HepG2 (cell line): ENCODE results near the gene SCARB2. TPM values are rescaled to one million over a fixed set of nuclear protein-coding genes. Genes with fewer than 3 reads are reported as not detected.

Source experiments
- ATAC-seq: fragments of 200-7000 bp; cut with Tn5 transposase; 3 replicates; pipeline ENCODE4 v1.9.1; 2020; ENCODE audit warnings: mild to moderate bottlenecking, moderate library complexity
- Bru-seq: library from RNA; stranded (reverse); fragments of 400-500 nt; gene quantifications from one replicate; lab custom pipeline; 2021; lab: Mats Ljungman, UMichigan
- BruChase-seq, 2 experiments: library from RNA; stranded (reverse); fragments of 400-500 nt; gene quantifications; one replicate each; lab custom pipeline; 2021; lab: Mats Ljungman, UMichigan
- BruUV-seq: library from RNA; stranded (reverse); fragments of 400-500 nt; replicated peaks from 2 replicates; lab custom pipeline; 2021; lab: Mats Ljungman, UMichigan
- CTCF ChIA-PET: fragments of 300-600 bp; formaldehyde crosslinking; extraction: SDS; loops from one replicate; lab custom pipeline; 2021; ENCODE audit warnings: low total read pairs, inconsistent platforms, low intra/inter-chr PET ratio; lab: Yijun Ruan, JAX
- POLR2A ChIA-PET: fragments of 350-600 bp; sonication (Branson Sonifier 250); formaldehyde crosslinking; loops from one replicate; lab custom pipeline; 2020; ENCODE audit warnings: antibody characterized with exemption, inconsistent platforms; lab: Yijun Ruan, JAX
- DNase-seq: peaks from one replicate; pipeline ENCODE4 v3.0.0-alpha.2; 2015; ENCODE audit warnings: low spot score
- FAIRE-seq: peaks from 3 replicates; lab custom pipeline; 2011; peaks lifted over from hg19 to GRCh38; lab: Jason Lieb, UNC
- H2AFZ ChIP-seq: one replicate; pipeline ENCODE4 v1.6.1; 2011; ENCODE audit warnings: low read length, inconsistent platforms
- H3K27ac ChIP-seq: fragments of 300-600 bp; 3 replicates; pipeline ENCODE4 v1.8.0; 2011; ENCODE audit warnings: mixed run types, mild to moderate bottlenecking, mixed read lengths, low read length, inconsistent platforms; ENCODE audit not compliant: insufficient read depth; ENCODE audit errors: extremely low read length
- H3K27me3 ChIP-seq, 2 experiments: fragments of 200-600 bp in 1 of 2; 2 replicates in 1 of 2; 3 replicates in 1 of 2; pipeline versions ENCODE4 v1.6.0 to v1.8.0; 2011; ENCODE audit warnings: low read length in 2 of 2, mild to moderate bottlenecking in 2 of 2, moderate library complexity in 2 of 2, inconsistent platforms in 1 of 2; ENCODE audit not compliant: insufficient read depth in 2 of 2, control insufficient read depth in 1 of 2
- H3K36me3 ChIP-seq, 2 experiments: fragments of 200-600 bp in 1 of 2; replicated peaks in 1 of 2; 2 replicates in 1 of 2; 3 replicates in 1 of 2; pipeline versions ENCODE4 v1.5.1 to v1.8.0; 2011; ENCODE audit warnings: low read length in 2 of 2, inconsistent platforms in 1 of 2; ENCODE audit not compliant: insufficient read depth in 2 of 2, control insufficient read depth in 1 of 2
- H3K4me1 ChIP-seq: 2 replicates; pipeline ENCODE4 v1.5.1; 2012; ENCODE audit warnings: low read length, inconsistent platforms; ENCODE audit not compliant: insufficient read depth
- H3K4me2 ChIP-seq: 2 replicates; pipeline ENCODE4 v1.6.0; 2011; ENCODE audit warnings: low read depth, low read length, inconsistent platforms
- H3K4me3 ChIP-seq, 3 experiments: fragments of 200-600 bp in 1 of 3; sonication (generic), shearing (Covaris generic) in 1 of 3; replicated peaks in 1 of 3; 2 replicates each; pipeline ENCODE4 v1.5.1; 2011 to 2016; ENCODE audit warnings: low read length in 3 of 3, inconsistent platforms in 2 of 3, low read depth in 2 of 3, mild to moderate bottlenecking in 2 of 3, control low read depth in 1 of 3, mixed read lengths in 1 of 3; ENCODE audit not compliant: insufficient read depth in 1 of 3
- H3K79me2 ChIP-seq: one replicate; pipeline ENCODE4 v1.6.1; 2011; ENCODE audit warnings: low read length, inconsistent platforms; ENCODE audit not compliant: insufficient read depth
- H3K9ac ChIP-seq: 2 replicates; pipeline ENCODE4 v1.6.0; 2011; ENCODE audit warnings: mild to moderate bottlenecking, low read depth, low read length, inconsistent platforms; ENCODE audit not compliant: insufficient read depth
- H3K9me3 ChIP-seq: 2 replicates; pipeline ENCODE4 v1.5.1; 2012; ENCODE audit warnings: mild to moderate bottlenecking, low read length
- H4K20me1 ChIP-seq: 2 replicates; pipeline ENCODE4 v1.6.0; 2011; ENCODE audit warnings: inconsistent platforms, mild to moderate bottlenecking, low read length, moderate library complexity; ENCODE audit not compliant: insufficient read depth
- NCOR1 ChIP-seq: fragments of 200-600 bp; sonication (generic); IDR thresholded peaks from 2 replicates; pipeline ENCODE4 v1.7.0; 2017; ENCODE audit warnings: antibody characterized with exemption, low read length, borderline replicate concordance
- NR3C1 ChIP-seq: sonication (generic); formaldehyde crosslinking; IDR thresholded peaks from 2 replicates; pipeline ENCODE4 v1.4.0; 2020; ENCODE audit warnings: missing genetic modification reagents
- POLR2AphosphoS5 ChIP-seq: IDR thresholded peaks from 2 replicates; pipeline ENCODE4 v1.6.1; 2012; ENCODE audit warnings: low read depth, low read length
- SMYD3 ChIP-seq: sonication (generic); formaldehyde crosslinking; IDR thresholded peaks from 2 replicates; pipeline ENCODE4 v1.8.1; 2023; ENCODE audit warnings: mild to moderate bottlenecking, missing genetic modification reagents
- ZNF724P ChIP-seq: sonication (generic); formaldehyde crosslinking; IDR thresholded peaks from 2 replicates; pipeline ENCODE4 v1.8.0; 2022; ENCODE audit warnings: missing genetic modification reagents, borderline replicate concordance
- ZNF772 ChIP-seq: sonication (generic); formaldehyde crosslinking; IDR thresholded peaks from 2 replicates; pipeline ENCODE4 v1.5.0; 2020; ENCODE audit warnings: mild to moderate bottlenecking, missing genetic modification reagents
- ZNF879 ChIP-seq: sonication (generic); formaldehyde crosslinking; IDR thresholded peaks from 2 replicates; pipeline ENCODE4 v1.8.1; 2023; ENCODE audit warnings: missing genetic modification reagents
- WGBS: methylation state at CpG from one replicate; pipeline ENCODE4 v1.1.6; 2017; ENCODE audit warnings: low lambda C conversion rate; 5-methylcytosine and 5-hydroxymethylcytosine counted together
- in situ Hi-C: cut with HindIII; loops from 2 replicates; pipeline ENCODE4 v1.10.0; 2017; ENCODE audit warnings: low pct_unique_long_range_greater_than_20kb; ENCODE audit not compliant: extremely low pct_ligation_motif_present
- intact Hi-C: fragments of 100-400 bp; cut with micrococcal nuclease; formaldehyde crosslinking; loops from one replicate; pipeline ENCODE4 v1.10.0; 2022; ENCODE audit not compliant: unreplicated experiment
- long read RNA-seq, 2 experiments: library from RNA in 1 of 2; library from polyadenylated mRNA in 1 of 2; stranded (forward) in 1 of 2; unstranded in 1 of 2; transcript quantifications; one replicate each; pipeline ENCODE4 v2.0.0, GENCODE V29; 2019 to 2022
- polyA minus RNA-seq, 3 experiments: library from RNA; depleted of rRNA, polyadenylated mRNA; stranded (reverse); fragments of >200 nt; gene quantifications; 2 replicates each; pipeline ENCODE4 v1.2.3, GENCODE V29; 2011; ENCODE audit warnings: low replicate concordance in 1 of 3
- polyA plus RNA-seq, 8 experiments: library from polyadenylated mRNA; depleted of rRNA in 3 of 8; stranded (reverse) in 7 of 8; unstranded in 1 of 8; fragments of >200 nt; fragmentation: Illumina TruSeq in 4 of 8; extraction: Trizol in 4 of 8; gene quantifications; 2 replicates each; pipeline versions ENCODE4 v1.2.1 to v1.2.3, GENCODE V29; 2011 to 2016; ENCODE audit warnings: low read depth in 4 of 8, missing spikeins in 1 of 8, mixed read lengths in 1 of 8; ENCODE audit not compliant: insufficient read depth in 1 of 8
- total RNA-seq, 5 experiments: library from RNA; depleted of rRNA; stranded (reverse); fragments of >200 nt; fragmentation: Illumina TruSeq; extraction: Trizol; gene quantifications; 2 replicates each; pipeline ENCODE4 v1.2.3, GENCODE V29; 2016; ENCODE audit warnings: low read depth in 1 of 5
- TF ChIP-seq, protein P1 (sequence below): sonication (generic); formaldehyde crosslinking; IDR thresholded peaks from 2 replicates; pipeline ENCODE4 v1.4.0; 2020; ENCODE audit warnings: missing genetic modification reagents
- TF ChIP-seq, protein P2 (sequence below): sonication (generic); formaldehyde crosslinking; IDR thresholded peaks from 2 replicates; pipeline ENCODE4 v1.4.0; 2020; ENCODE audit warnings: missing genetic modification reagents

SCARB2 gene, protein sequence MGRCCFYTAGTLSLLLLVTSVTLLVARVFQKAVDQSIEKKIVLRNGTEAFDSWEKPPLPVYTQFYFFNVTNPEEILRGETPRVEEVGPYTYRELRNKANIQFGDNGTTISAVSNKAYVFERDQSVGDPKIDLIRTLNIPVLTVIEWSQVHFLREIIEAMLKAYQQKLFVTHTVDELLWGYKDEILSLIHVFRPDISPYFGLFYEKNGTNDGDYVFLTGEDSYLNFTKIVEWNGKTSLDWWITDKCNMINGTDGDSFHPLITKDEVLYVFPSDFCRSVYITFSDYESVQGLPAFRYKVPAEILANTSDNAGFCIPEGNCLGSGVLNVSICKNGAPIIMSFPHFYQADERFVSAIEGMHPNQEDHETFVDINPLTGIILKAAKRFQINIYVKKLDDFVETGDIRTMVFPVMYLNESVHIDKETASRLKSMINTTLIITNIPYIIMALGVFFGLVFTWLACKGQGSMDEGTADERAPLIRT
- 23.5 and 43.4 TPM in 2 replicates for total RNA-seq (2016; rRNA removed; fragmentation: Illumina TruSeq; extraction: Trizol)
- total RNA-seq (2016; cell fraction: cytosol; rRNA removed; fragmentation: Illumina TruSeq; extraction: Trizol; ENCODE audit: low read depth): 3.4 and 5.0 TPM in 2 replicates
- total RNA-seq (2016; cell fraction: insoluble cytoplasmic fraction; rRNA removed; fragmentation: Illumina TruSeq; extraction: Trizol): 27.0 and 44.9 TPM in 2 replicates
- total RNA-seq (2016; cell fraction: membrane; rRNA removed; fragmentation: Illumina TruSeq; extraction: Trizol): 11.4 and 14.4 TPM in 2 replicates
- 46.8 and 54.9 TPM in 2 replicates for total RNA-seq (2016; cell fraction: nucleus; rRNA removed; fragmentation: Illumina TruSeq; extraction: Trizol)
- 40.6 and 45.9 TPM in 2 replicates for polyA plus RNA-seq (2011; rRNA removed)
- polyA plus RNA-seq (2011; cell fraction: cytosol; rRNA removed): 21.7 and 39.6 TPM in 2 replicates
- 16.5 and 20.8 TPM in 2 replicates for polyA plus RNA-seq (2011; cell fraction: nucleus; rRNA removed)
- polyA plus RNA-seq (2012): 49.6 and 72.8 TPM in 2 replicates
- 2.5 and 3.1 TPM in 2 replicates for polyA plus RNA-seq (2016; cell fraction: cytosol; fragmentation: Illumina TruSeq; extraction: Trizol; ENCODE audit: low read depth)
- polyA plus RNA-seq (2016; cell fraction: insoluble cytoplasmic fraction; fragmentation: Illumina TruSeq; extraction: Trizol; ENCODE audit: low read depth): 20.1 and 21.1 TPM in 2 replicates
- 6.3 and 6.6 TPM in 2 replicates for polyA plus RNA-seq (2016; cell fraction: membrane; fragmentation: Illumina TruSeq; extraction: Trizol; ENCODE audit: low read depth)
- polyA plus RNA-seq (2016; cell fraction: nucleus; fragmentation: Illumina TruSeq; extraction: Trizol; ENCODE audit: insufficient read depth, low read depth): 41.0 and 42.6 TPM in 2 replicates
- 35.5 and 55.9 TPM in 2 replicates for polyA minus RNA-seq (2011; rRNA and poly(A)+ RNA removed; ENCODE audit: low replicate concordance)
- 46.9 and 76.7 TPM in 2 replicates for polyA minus RNA-seq (2011; cell fraction: cytosol; rRNA and poly(A)+ RNA removed)
- polyA minus RNA-seq (2011; cell fraction: nucleus; rRNA and poly(A)+ RNA removed): 69.5 and 87.4 TPM in 2 replicates
- Bru-seq, nascent RNA: percentile 70 among the genes with signal in this experiment
- BruChase-seq, experiment 1, labeled RNA remaining after a 6-hour chase: percentile 73 among the genes with signal in this experiment
- percentile 59 among the genes with signal in this experiment for BruChase-seq, experiment 2, labeled RNA remaining after a 2-hour chase
- long read RNA-seq, experiment 1, full-length matches to known transcripts: 33 of 36 reads
- long read RNA-seq, experiment 1, partial matches to known transcripts: 3 of 36 reads
- long read RNA-seq, experiment 1, other reads (novel, unspliced or antisense): 0 of 36 reads
- long read RNA-seq, experiment 2, full-length matches to known transcripts: 38 of 130 reads
- long read RNA-seq, experiment 2, partial matches to known transcripts: 5 of 130 reads
- long read RNA-seq, experiment 2, other reads (novel, unspliced or antisense): 87 of 130 reads

DNA sequence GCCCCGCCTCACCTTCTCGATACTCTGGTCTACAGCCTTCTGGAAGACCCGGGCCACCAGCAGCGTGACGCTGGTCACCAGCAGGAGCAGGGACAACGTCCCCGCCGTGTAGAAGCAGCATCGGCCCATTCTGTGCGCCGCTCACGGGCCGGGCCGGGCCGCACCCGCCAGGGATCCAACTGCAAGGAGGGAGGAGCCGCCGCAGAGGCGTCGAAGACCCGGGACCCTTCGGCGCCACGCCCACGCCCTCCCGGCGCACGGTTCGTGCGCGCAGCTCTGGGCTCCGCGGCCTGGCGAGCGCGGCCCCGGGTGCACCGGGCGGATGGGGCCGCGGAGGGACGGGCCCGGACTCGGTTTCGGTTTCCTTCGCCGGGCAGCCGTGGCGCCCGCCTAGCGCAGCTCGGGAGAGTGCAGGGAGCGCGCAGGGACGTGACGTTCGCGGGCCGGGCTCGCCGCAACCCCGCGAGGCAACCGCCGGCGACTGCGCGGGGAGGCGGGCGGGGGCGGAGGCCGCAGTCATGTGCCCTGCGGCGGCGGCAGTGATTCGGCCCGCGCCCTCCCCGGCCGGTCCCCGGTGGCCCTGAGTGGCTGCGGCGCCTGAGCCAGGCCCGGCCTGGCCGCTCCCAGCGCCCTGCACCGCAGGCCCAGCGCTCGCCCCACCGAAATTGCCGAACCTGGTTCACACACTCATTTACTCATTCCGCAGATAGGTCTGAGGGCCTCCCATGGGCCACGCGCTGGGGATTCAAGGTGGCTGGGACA lies at the start of gene SCARB2:
SCARB2 (minus strand) TSS at position 410 of the 762 bp plus-strand sequence; CDS start at position 129, 281 bp downstream.
- intact Hi-C loops: loop anchor here (1.0 to 2.0 kb wide), 2 partner anchors 12 to 93 kb away; partner anchors contain the start of gene STBD1
- BruUV-seq: no TSS peak
- ATAC-seq (peak; percentile 96), FAIRE-seq (no peak), DNase-seq (peak; percentile 61)
- in situ Hi-C loops: no loop called here
- peak within 1 kb of the TSS; percentile 86 for H3K27ac ChIP-seq
- H3K27me3 ChIP-seq: no peaks in the 10 kb centered on the region; a peak in 1 of 5 replicates
- H3K9me3 ChIP-seq: no peaks in the 10 kb centered on the region
- H3K4me3 ChIP-seq: peak within 1 kb of the TSS; percentile 72 to 86 (median 76)
- 2% methylated on average over 7 of the region's 94 CpGs for WGBS
- H3K36me3 ChIP-seq: no peaks in the 10 kb centered on the region
- ChIA-PET POLR2A (no interaction called here), CTCF (no interaction called here)
- peak within 1 kb of the TSS; percentile 91 for H3K9ac ChIP-seq
- peak within 1 kb of the TSS; percentile 99 for H3K4me2 ChIP-seq
- peak within 1 kb of the TSS; percentile 79 for H2AFZ ChIP-seq
- no peaks in the 10 kb centered on the region for H4K20me1 ChIP-seq
- H3K79me2 ChIP-seq: peaks cover 39% of the 10 kb centered on the region
- H3K4me1 ChIP-seq: peaks cover 69% of the 10 kb centered on the region
- TF ChIP-seq ZNF879 (CRISPR knock-in tag) (no peak), POLR2AphosphoS5 (peak; percentile 45), NCOR1 (no peak), ZNF724P (CRISPR knock-in tag) (no peak), ZNF772 (CRISPR knock-in tag) (peak; percentile 67; the same call in 1 of the 2 replicates), NR3C1 (CRISPR knock-in tag) (no peak), SMYD3 (CRISPR knock-in tag) (0 out of 2 replicates have a peak, but pooled peaks have one; percentile 25)
- TF ChIP-seq, protein P1, sequence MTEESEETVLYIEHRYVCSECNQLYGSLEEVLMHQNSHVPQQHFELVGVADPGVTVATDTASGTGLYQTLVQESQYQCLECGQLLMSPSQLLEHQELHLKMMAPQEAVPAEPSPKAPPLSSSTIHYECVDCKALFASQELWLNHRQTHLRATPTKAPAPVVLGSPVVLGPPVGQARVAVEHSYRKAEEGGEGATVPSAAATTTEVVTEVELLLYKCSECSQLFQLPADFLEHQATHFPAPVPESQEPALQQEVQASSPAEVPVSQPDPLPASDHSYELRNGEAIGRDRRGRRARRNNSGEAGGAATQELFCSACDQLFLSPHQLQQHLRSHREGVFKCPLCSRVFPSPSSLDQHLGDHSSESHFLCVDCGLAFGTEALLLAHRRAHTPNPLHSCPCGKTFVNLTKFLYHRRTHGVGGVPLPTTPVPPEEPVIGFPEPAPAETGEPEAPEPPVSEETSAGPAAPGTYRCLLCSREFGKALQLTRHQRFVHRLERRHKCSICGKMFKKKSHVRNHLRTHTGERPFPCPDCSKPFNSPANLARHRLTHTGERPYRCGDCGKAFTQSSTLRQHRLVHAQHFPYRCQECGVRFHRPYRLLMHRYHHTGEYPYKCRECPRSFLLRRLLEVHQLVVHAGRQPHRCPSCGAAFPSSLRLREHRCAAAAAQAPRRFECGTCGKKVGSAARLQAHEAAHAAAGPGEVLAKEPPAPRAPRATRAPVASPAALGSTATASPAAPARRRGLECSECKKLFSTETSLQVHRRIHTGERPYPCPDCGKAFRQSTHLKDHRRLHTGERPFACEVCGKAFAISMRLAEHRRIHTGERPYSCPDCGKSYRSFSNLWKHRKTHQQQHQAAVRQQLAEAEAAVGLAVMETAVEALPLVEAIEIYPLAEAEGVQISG (CRISPR knock-in tag): no peak; the same call in 1 of the 2 replicates
- TF ChIP-seq, protein P2, sequence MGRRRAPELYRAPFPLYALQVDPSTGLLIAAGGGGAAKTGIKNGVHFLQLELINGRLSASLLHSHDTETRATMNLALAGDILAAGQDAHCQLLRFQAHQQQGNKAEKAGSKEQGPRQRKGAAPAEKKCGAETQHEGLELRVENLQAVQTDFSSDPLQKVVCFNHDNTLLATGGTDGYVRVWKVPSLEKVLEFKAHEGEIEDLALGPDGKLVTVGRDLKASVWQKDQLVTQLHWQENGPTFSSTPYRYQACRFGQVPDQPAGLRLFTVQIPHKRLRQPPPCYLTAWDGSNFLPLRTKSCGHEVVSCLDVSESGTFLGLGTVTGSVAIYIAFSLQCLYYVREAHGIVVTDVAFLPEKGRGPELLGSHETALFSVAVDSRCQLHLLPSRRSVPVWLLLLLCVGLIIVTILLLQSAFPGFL (CRISPR knock-in tag): no peak
